GM12865 (cell line): ENCODE data around the gene CPSF7.

Experiments used
- DNase-seq: peaks from one replicate; pipeline ENCODE4 v3.0.0; 2010; ENCODE audit warnings: low read depth
- H3K4me3 ChIP-seq: 2 replicates; pipeline ENCODE4 v1.5.1; 2011; ENCODE audit warnings: mild to moderate bottlenecking, low read depth, low read length, control low read depth
- TF ChIP-seq, protein P1 (sequence below): IDR thresholded peaks from 2 replicates; pipeline ENCODE4 v1.5.1; 2011; ENCODE audit warnings: low read length, control low read depth, low read depth, inconsistent platforms; ENCODE audit not compliant: insufficient read depth; ENCODE audit errors: missing control alignments

The CPSF7 gene

DNA sequence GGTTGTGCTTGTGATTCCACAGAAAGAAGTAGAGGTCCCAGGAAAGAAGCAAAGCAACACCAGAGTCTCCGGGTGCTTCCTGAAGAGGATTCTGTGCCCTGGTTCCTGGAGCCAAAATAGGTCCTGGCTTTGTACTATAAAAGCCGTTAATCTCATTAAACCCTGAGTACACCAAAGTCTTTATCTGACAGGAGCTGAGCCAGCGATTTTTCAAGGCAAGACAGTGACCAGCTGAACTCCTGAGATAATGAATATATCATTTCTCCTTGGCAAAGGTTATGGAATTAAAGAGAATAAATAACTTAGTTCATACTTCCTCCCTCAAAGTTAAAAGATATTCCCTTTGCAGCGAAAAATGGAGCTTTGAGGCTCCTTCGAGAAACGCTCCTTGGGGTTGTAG lies 62.4 kb downstream of the CPSF7 start:
- TF ChIP-seq, protein P1, sequence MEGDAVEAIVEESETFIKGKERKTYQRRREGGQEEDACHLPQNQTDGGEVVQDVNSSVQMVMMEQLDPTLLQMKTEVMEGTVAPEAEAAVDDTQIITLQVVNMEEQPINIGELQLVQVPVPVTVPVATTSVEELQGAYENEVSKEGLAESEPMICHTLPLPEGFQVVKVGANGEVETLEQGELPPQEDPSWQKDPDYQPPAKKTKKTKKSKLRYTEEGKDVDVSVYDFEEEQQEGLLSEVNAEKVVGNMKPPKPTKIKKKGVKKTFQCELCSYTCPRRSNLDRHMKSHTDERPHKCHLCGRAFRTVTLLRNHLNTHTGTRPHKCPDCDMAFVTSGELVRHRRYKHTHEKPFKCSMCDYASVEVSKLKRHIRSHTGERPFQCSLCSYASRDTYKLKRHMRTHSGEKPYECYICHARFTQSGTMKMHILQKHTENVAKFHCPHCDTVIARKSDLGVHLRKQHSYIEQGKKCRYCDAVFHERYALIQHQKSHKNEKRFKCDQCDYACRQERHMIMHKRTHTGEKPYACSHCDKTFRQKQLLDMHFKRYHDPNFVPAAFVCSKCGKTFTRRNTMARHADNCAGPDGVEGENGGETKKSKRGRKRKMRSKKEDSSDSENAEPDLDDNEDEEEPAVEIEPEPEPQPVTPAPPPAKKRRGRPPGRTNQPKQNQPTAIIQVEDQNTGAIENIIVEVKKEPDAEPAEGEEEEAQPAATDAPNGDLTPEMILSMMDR = no peak
- DNase-seq = no peak
- H3K4me3 ChIP-seq = no peak overlapping the region

DNA sequence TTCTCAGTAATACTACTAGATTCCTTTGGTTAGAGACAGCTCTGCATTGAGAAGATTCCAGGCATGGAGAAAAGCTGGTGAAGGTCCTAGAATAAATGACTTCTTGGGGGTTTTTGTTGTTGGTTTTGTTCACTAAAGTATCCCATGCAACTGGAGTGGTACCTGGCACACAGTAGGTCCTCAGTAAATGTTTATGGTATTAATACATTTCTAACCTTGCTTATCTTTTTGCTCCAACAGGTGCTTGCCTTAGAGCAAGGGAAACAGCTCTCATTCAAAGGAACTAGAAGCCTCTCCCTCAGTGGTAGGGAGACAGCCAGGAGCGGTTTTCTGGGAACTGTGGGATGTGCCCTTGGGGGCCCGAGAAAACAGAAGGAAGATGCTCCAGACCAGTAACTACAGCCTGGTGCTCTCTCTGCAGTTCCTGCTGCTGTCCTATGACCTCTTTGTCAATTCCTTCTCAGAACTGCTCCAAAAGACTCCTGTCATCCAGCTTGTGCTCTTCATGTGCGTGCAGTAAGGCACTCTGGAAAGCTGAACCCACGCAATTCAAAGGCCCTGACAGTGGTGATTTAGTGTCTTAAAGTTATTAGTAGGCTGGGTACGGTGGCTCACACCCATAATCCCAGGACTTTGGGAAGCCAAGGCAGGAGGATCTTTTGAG lies 65.6 kb downstream of the CPSF7 start:
- no peak overlapping the region for H3K4me3 ChIP-seq
- TF ChIP-seq, protein P1 = no peak
- DNase-seq = no peak

DNA sequence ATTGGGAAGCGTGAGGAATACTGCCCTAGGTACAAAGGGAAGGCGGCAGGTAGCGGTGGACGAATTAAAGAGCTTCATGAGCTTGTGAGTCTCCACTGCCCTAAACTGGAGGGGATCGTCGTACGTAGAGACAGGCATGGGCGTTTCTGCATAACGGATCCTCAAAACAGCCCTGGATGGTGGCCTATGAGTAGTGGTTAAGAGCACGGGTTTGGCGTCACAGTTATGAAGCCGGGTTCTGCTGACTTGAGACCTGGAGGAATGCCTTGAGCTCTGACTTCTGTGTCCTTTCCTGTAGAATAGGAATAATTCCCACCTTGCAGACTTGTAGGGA lies 67.3 kb downstream of the CPSF7 start:
- peak overlapping the region; percentile 95 for H3K4me3 ChIP-seq
- peak; percentile 56 for DNase-seq
- TF ChIP-seq, protein P1 = no peak

DNA sequence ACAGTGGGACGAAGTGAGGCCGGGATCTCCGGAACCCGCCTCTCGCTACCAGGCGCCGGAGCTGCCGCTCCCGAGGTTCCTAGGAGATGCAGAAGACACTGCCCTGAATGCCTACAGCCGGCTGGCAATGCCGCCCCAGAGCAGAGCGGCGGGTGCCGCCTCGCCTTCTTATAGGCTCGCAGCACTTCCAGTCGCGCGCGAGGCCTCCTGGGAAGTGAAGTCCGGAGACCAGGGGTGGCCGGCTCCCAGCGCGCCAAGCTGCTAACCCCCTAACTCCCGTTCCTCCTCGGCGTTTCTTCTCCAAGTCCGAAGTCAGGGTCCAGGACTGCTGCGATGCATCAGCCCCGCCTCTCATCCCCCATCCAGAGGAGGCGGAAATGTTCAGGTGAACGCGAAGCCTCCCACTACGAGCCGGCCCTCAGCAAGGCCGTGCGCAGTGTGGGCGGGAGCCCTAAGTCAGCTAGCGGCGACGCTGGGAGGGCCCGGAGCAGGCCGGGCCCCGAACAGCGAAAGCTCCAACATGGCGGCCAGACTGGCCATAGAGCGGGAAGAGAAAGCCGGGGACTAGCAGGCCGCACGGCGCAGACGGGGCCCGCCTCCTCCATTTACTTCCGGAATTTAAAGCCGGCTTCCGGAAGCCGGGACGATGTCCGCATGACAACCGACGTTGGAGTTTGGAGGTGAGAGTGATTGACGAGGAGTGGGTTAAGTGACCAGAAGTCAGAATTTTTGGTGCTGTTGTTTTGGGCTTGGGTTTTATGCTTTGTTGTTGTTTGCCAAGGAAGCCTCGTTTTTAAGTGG lies 67.8 kb downstream of the CPSF7 start, which contains the start of the genes CYB561A3 and TMEM138:
Gene CYB561A3 (minus strand): TSS at position 142 of the 801 bp plus-strand sequence. CDS start 5,169 bp downstream, outside the sequence.
Gene TMEM138 (plus strand): TSS at position 634 of the 801 bp plus-strand sequence. CDS start 2,017 bp downstream, outside the sequence.
- peak within 1 kb of the TSS; percentile 95 for H3K4me3 ChIP-seq
- TF ChIP-seq, protein P1 = no peak
- DNase-seq = peak; percentile 97

DNA sequence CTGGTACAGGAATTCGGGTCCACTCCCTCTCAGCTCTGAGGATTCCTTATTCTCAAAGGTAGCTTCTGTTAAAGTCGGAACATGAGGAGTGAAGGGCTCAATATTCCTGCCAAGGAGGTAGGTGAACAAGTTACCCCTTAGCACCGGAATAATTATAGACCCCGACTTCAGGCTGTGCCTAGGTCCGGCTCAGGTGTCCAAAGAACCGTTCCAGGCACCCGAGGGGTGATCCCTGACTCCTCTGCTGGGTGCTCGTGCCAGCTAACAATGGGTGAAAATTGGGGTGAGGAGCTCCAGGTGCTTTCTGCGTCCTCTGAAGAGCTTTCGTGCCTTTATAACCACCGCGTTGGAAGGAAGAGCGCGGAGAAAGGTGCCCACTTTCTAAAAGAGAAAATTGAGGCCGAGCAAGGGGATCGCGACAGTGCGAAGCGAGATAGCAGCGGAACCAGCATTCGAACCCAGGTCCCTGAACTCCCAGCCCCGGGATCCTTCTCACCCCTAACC lies 68.5 kb downstream of the CPSF7 start:
- TF ChIP-seq, protein P1 = no peak
- peak; percentile 21 for DNase-seq
- peak overlapping the region; percentile 95 for H3K4me3 ChIP-seq

DNA sequence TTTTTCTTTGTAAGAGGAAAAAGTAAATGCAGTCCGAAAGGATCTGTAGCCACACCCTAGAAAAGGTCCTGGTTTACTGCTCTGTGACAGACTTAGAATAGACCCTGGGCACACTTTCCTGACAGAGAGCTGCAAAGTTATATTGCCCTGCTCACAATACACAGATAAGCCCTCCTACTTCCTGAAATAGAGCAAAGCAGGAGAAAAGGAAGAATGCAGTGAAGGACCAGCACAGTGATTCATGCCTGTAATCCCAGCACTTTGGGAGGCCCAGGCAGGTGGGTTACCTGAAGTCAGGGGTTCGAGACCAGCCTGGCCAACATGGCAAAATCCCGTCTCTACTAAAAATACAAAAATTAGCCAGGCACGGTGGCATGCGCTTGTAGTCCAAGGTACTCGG lies 70.3 kb downstream of the CPSF7 start:
- H3K4me3 ChIP-seq = peak overlapping the region; percentile 95
- DNase-seq = no peak
- TF ChIP-seq, protein P1 = no peak
